ENCODE measurements around the gene STN1.

The STN1 gene

DNA sequence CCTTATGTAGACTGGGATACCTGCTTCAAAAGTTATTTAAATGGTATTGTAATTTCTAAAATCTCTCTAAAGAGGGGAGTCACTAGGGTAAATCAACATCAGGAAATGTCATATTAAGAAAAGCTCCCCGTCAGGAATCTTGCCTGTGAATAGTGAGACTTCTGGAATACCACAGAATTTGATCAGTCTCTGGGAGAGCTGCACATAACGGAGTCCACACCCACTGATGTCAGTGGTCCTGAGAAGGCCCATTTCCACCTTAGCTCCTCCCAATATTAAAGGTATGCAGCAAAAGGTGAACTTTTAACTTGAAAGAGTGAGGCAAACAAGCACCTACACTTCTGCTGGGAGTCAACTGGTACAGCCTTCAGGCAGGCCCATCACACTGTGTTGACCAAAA lies 27.3 kb downstream of the STN1 start:
- DNase-seq: no peak

- DNase-seq: peak; percentile 34 to 47
Observed at GRCh38 chr10:103890194-103890658, 27.8 kb downstream of the STN1 start.

GRCh38 chr10:103889121-103889720 lies 28.8 kb downstream of the STN1 start:
- DNase-seq: no peak

- DNase-seq: no peak
Observed at GRCh38 chr10:103888113-103888841, 29.7 kb downstream of the STN1 start.

DNA sequence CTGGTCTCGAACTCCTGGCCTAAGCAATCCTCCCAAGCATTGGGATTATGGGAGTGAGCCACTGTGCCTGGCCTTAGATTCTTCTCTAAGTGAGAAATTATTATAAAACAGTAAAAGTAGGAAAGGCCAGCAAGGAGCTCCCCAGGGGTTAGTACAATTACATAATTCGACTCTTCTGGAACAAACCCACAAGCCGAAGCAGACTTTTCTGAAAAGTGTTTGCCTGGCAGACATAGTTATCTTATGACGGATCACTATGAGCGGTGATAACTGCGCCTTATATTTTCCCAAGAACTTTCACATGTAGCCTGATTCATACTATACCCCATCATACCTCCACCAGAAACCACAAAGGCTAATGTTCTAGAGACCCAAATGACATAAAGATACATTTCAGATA lies 32.4 kb downstream of the STN1 start:
- DNase-seq: no peak

DNA sequence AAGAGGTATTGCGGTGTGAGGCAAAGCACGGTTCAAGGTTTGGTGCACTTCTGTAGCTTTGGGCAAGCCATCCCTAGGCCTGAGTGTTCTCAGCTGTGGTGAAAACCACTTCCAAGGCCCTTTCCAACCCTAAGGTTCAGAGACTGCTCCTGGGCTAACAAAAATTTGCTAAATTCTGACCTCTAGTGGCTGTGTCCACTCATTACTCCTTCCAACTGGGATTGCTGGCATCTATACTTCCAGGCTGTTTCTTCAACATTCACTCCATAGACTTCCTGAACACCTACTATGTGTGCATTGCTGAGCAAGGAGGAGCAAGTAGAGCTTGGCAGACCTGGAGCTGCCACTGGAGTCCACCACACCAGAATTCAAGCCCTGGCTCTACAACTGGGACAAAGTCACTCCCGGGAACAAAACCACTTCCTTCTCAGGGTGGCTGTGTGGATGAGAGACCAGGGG lies 33.3 kb downstream of the STN1 start:
- no peak for DNase-seq

DNA sequence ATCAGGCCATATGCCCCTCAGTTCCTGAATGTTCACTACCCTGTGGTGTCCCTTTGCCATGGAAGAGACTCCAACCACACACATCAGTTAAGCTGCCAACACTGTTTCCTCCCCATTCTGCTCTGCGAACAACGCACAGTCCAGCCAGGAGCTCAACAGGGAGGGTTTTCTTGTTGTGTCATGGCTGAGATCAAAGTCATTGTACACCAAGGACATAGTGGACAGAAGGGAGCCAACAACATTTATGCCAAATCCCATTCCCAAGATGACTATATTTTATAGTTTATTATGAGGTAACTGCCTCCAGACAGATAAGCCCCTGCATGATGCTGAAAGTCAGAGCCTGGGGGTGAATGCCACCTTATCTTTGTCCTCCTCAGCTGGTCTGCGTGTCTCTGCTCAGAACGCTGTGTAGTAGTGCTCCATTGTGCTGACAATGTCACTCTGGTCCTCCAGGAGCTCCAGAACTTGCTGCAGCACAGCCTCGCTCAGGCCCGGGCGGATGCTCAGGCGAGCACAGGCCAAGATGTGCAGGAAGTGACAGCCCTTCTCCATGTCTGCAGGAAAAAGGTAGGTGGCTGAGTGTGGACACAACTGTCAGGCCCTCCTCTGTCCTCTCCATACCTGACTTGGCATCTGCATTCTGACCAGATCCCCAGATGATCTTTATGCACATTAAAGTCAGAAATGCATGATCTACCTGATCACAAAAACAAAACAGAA lies 35.5 kb downstream of the STN1 start:
- no peak for DNase-seq

DNA sequence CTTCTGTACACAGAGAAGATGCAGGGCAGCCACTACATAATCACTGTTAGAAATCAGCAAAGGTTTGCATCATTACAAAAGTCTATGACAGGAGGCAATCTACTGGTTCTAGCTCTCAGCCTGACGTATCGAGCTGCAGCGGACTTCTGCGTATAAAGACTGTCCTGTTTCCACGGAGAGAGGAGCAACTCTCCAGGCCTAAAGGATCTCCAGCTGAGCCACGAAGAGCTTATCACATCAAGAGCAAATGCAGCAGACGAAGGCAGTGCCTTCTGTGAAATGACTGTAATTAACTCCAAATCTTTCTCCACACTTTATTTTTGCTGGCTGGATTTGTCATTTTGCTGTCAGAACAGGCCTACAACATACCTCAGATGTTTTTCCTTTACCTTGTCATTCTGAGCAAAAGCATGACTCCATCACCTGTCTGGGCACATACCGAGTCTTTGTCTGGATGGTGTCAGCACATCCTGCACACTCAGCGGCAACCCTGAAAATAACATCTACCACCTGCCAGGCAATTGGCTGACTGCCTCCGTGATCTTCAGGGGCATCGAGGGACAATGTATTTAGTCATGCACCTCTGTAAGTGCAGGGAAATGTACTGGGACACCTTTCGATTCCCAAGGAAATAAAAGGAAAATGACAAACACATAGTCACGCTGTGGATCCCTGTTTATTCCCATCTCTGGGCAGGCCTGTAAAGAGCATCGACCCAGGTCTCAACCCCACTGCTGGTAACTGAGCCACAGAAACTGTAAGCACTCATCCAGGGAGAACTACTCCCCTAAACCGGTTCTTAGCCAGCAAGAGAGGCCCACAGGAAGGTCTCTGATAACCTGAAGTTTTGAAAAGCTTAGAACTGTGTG lies 36.3 kb downstream of the STN1 start:
- DNase-seq: no peak

DNA sequence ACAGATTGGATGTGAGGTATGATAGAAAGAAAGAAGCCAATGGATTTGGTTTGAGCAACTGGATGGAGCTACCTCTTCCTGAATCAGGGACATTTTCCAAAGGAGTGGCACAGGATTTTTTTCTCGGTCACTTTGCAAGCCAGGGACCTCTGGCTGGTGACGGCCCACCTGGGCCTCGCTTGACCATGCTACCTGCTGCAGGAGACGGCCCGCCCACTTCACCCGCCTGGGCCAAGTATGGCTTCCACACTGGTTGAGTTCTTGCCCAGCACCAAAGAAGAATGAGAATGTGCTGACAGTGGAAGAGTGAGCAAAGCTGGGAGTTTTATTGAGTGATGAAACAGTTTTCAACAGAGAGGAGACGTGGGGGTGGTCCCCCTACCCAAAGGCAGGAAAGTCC lies 38.2 kb downstream of the STN1 start:
- DNase-seq: no peak

GRCh38 chr10:103879409-103879808 lies 38.6 kb downstream of the STN1 start:
- no peak for DNase-seq

DNA sequence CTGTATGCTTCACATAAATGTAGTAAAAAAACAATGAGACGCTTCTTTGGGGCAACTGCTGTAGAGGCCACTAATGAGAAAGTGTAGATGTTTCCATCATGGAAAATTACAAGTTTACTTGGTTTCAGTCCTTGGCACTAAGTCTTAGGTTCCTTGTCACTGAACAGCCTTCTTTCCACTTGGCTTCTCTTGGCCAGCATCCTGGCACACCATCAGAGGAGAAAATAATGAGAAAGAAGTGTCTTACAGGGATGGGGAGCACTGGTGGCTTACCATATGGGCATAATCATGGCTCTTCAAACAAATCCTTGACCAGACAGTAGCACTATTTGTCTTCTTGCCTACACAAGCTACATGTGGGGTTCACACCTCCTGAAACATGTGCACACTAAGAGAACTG lies 40.1 kb downstream of the STN1 start:
- no peak for DNase-seq

DNA sequence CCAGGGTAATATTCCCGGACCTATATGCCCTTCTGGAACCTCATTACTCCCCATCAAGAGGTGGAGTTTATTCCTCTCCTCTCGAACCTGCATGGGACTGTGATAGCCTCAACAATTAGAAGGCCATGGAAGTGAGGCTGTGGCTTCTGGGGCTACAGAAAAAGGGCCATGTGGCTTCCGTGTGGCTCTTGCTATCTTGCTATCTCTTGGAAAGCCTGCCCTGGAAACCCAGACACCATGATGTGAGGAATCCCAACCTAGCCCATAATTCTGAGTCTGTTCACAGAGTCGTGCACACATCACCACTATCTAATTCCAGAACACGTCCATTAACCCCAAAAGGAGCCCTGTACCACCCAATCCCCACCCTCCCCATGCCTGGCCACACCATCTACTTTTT lies 41.8 kb downstream of the STN1 start:
- DNase-seq: no peak

DNA sequence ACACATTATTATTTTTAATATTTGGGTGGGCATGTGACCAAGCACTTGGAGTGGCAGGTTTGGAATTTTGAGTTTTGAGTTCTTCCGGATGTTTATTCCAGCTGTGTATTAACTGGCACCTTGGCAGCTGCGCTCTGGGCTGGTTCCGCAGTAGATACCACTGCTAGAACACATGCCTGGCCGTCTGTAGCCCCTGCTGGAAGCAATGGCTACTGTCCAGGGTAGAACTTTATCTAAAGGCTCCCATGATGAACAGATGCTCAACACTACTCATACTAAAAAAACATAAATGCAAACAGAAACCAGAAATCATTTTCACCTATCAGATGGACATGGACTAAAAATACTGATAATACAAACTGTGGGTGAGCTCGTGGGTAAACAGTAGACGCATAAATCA lies 43.3 kb downstream of the STN1 start:
- DNase-seq: no peak

GRCh38 chr10:103872137-103872931 lies 45.6 kb downstream of the STN1 start:
- no peak for DNase-seq

DNA sequence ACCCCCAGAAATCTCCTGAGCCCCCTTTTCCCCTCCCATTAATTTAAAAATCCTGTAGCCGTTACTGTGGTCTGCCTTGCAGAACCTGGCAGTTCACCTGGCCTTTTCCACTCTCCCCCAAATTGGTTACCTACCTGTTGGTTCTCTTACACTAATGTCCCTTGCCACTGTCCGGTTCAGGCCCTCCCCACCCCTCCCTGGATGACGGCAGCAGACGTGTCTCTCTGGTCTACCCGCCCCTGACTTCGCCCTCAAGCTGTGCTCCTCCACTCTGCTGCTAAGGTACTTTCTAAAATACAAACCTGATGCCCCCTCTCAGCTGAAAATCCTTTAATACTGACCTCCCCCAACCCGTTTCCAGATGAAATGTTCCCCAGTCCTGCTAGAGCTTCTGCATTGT lies 47.0 kb downstream of the STN1 start:
- no peak for DNase-seq

DNA sequence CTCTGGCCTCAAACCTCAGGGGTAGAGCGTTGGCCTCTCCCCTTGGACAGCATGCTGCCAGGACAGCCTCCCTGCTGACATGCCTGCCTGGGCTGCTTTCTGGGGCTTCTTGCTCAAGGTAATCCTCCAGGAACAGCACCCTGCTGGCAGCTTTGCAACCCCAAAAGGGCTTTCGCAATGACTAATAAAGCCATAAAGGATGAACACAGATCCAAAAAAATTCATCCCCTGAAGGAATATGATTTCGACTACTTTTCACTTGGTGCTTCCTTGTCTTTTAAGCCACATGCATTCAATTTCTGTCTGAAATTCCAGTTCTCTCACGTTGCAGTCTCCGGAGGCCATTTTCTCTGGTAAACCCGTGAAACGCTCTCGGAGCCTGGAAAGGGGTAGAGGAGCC lies 47.5 kb downstream of the STN1 start:
- no peak for DNase-seq

GRCh38 chr10:103869336-103869735 lies 48.6 kb downstream of the STN1 start:
- DNase-seq: no peak

DNA sequence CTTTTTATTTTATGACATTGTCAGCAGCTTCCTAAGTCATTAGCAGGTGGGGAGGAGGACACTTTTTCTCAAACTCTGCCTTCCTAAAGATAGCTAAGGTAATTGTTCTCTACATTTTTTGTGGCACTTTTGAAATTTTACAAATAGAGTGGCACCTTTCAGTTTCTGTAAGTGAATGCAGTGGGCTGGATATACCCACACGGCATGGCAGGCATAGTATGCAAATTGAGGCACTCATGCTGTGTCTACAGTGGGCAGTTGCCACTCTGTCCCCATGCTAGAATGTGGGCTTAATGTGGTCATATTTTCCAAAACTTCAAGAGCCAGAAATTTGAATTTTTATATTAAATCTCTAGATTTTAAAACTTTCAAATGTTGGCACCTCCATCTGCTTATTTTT lies 49.8 kb downstream of the STN1 start:
- DNase-seq: no peak

DNA sequence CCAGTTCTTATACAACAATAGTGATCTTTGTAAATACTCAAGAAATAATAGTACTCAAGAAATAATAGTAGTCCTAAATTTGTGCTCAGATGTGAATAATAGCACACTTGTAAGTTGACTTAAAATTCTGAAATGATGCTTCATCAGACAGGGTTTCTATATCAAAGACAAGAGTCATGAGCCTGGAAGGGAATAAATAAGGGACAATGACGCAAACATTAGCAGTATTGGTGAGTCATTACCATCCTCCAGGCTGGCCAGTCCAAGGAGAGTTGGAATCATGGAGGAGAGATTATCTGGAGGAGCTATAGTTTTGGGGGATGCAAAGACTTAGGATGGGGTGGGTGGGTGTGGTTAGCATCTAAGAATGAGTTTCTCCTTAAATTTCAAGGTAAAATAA lies 56.5 kb downstream of the STN1 start:
- no peak for DNase-seq

DNA sequence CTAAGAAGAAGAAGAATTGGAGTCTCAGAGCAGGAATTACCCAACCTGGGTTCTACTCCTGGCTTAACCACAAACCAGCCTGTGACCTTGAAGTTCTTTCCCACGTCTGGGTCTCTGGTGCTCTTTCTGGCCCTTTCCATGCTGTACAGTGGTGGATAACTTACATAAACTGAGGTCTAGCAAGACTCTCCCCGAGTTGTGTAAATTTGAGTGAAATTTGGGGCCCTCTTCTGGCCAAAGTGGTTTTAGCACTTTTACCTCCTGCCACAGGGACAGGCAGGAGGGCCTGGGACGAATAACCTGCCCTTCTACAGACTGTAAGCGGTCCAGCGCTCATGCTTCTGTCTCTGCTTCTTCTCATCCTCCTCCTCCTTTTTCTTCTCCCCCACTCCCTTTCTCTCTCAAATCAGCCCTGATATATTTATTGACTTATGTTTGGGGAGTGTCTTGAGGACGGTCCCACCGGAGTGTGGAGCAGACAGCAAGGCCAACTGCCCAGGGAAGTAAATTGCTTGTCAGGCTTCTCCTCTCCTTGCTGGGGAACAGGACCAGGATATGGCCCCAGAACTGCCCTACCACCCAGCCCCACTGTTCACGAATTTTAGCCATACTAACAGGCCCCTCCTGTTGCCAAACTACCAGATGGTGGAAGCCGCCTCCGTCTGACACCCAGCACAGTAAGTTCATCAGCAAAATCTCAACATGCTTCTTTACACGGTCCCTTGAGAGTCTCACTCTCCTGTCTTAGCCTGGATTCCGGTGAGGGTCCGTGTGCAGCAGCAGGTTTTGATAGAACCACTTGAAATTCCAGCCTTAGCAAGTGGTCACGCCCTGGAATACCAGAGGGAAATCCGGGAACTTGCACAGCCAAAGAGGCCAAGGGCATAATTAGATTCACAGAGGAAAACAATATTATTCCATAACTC lies 58.6 kb downstream of the STN1 start:
- peak; percentile 59 to 73 for DNase-seq

DNA sequence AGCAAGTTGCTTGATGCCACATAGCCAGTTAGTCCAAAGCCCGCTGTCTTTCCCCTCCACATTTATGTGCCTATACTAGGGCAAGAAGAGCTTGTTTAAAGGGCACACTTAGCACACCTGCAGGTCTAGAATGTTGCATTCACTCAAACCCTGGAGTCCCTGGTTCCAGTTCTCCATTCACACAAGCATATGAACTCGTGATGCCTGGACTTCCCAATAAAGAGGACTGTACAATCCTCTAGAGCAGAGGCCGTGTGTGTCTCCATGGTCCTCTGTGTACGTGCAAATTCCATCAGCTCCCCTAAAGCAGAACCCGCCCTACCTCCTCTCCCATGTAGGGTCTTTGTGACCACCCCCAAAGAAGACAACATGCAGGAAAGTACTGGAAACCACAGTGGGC lies 59.6 kb downstream of the STN1 start:
- no peak for DNase-seq
